SK-N-SH (cell line): Measurements from ENCODE around the gene CSPG5.

Experiments used
- EP300 ChIP-seq, 2 experiments: IDR thresholded peaks; 2 replicates each; pipeline versions ENCODE4 v1.4.0 to v1.6.1; 2012; ENCODE audit warnings: borderline replicate concordance in 1 of 2, low read depth in 1 of 2, low read length in 1 of 2
- EZH2phosphoT487 ChIP-seq: fragments of 200-600 bp; sonication (generic); IDR thresholded peaks from 2 replicates; pipeline ENCODE4 v1.6.1; 2017; ENCODE audit warnings: low read depth, mixed run types, mild to moderate bottlenecking, antibody characterized with exemption, moderate library complexity, borderline replicate concordance
- FOSL2 ChIP-seq: IDR thresholded peaks from 2 replicates; pipeline ENCODE4 v1.4.0; 2012; ENCODE audit warnings: low read depth, mild to moderate bottlenecking, moderate library complexity, borderline replicate concordance
- FOXM1 ChIP-seq: IDR thresholded peaks from 2 replicates; pipeline ENCODE4 v1.4.0; 2012; ENCODE audit warnings: low read depth, mild to moderate bottlenecking
- MEF2A ChIP-seq: IDR thresholded peaks from 2 replicates; pipeline ENCODE4 v1.4.0; 2012; ENCODE audit warnings: low read depth, borderline replicate concordance
- MXI1 ChIP-seq: IDR thresholded peaks from 2 replicates; pipeline ENCODE4 v1.6.1; 2012; ENCODE audit warnings: mild to moderate bottlenecking, low read depth, low read length, improper control_type of control experiment
- SIN3A ChIP-seq: IDR thresholded peaks from 2 replicates; pipeline ENCODE4 v1.6.1; 2012; ENCODE audit warnings: low read depth, mild to moderate bottlenecking, low read length, moderate library complexity, borderline replicate concordance
- YY1 ChIP-seq: IDR thresholded peaks from 2 replicates; pipeline ENCODE4 v1.4.0; 2012; ENCODE audit warnings: low read depth, mild to moderate bottlenecking
- TF ChIP-seq, protein P1 (sequence below): IDR thresholded peaks from 2 replicates; pipeline ENCODE4 v1.4.0; 2012; ENCODE audit warnings: low read depth
- TF ChIP-seq, protein P2 (sequence below): IDR thresholded peaks from 2 replicates; pipeline ENCODE4 v1.4.0; 2012; ENCODE audit warnings: low read depth, borderline replicate concordance
- TF ChIP-seq, protein P3 (sequence below): fragments of 200-600 bp; sonication (generic); IDR thresholded peaks from 2 replicates; pipeline ENCODE4 v1.6.1; 2017; ENCODE audit warnings: antibody characterized with exemption, mild to moderate bottlenecking, moderate library complexity
- TF ChIP-seq, protein P4 (sequence below): fragments of 150-350 bp; IDR thresholded peaks from 2 replicates; pipeline ENCODE4 v1.6.1; 2017; ENCODE audit warnings: antibody characterized with exemption, low read length, low read depth, borderline replicate concordance
- TF ChIP-seq, protein P5 (sequence below): IDR thresholded peaks from 2 replicates; pipeline ENCODE4 v1.6.1; 2012; ENCODE audit warnings: mild to moderate bottlenecking, low read depth, low read length, moderate library complexity

DNA sequence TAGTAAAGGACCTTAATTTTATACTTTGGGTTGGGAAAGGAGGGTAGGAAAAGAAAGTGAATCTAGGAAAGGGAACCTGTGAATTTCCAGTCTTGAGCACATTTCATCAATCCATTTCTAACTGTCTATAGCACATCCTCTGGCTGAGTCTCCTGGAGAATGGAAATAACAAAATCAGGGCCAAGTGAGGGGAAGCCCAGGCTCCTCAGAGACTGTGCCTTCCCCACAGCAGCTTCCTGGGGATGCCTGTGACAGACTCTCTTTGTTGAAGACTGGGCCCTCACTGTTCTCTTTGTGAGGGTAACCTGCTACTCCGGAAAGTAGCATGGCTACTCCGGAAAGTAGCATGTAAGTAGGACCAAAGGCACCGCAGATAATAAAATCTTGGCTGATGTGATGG, 22.6 kb upstream of the CSPG5 start:
- no peak for TF ChIP-seq EZH2phosphoT487
- no peak for TF ChIP-seq MXI1
- no peak for TF ChIP-seq FOSL2
- TF ChIP-seq, protein P1, sequence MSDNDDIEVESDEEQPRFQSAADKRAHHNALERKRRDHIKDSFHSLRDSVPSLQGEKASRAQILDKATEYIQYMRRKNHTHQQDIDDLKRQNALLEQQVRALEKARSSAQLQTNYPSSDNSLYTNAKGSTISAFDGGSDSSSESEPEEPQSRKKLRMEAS: no peak
- TF ChIP-seq SIN3A: no peak
- TF ChIP-seq FOXM1: no peak
- TF ChIP-seq MEF2A: no peak
- TF ChIP-seq, protein P2, sequence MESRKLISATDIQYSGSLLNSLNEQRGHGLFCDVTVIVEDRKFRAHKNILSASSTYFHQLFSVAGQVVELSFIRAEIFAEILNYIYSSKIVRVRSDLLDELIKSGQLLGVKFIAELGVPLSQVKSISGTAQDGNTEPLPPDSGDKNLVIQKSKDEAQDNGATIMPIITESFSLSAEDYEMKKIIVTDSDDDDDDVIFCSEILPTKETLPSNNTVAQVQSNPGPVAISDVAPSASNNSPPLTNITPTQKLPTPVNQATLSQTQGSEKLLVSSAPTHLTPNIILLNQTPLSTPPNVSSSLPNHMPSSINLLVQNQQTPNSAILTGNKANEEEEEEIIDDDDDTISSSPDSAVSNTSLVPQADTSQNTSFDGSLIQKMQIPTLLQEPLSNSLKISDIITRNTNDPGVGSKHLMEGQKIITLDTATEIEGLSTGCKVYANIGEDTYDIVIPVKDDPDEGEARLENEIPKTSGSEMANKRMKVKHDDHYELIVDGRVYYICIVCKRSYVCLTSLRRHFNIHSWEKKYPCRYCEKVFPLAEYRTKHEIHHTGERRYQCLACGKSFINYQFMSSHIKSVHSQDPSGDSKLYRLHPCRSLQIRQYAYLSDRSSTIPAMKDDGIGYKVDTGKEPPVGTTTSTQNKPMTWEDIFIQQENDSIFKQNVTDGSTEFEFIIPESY: no peak
- TF ChIP-seq EP300 (IDR thresholded peaks at IDR 0.05; ENCODE audit: borderline replicate concordance in 1 of 2, low read depth in 1 of 2, low read length in 1 of 2): no peak
- TF ChIP-seq, protein P3, sequence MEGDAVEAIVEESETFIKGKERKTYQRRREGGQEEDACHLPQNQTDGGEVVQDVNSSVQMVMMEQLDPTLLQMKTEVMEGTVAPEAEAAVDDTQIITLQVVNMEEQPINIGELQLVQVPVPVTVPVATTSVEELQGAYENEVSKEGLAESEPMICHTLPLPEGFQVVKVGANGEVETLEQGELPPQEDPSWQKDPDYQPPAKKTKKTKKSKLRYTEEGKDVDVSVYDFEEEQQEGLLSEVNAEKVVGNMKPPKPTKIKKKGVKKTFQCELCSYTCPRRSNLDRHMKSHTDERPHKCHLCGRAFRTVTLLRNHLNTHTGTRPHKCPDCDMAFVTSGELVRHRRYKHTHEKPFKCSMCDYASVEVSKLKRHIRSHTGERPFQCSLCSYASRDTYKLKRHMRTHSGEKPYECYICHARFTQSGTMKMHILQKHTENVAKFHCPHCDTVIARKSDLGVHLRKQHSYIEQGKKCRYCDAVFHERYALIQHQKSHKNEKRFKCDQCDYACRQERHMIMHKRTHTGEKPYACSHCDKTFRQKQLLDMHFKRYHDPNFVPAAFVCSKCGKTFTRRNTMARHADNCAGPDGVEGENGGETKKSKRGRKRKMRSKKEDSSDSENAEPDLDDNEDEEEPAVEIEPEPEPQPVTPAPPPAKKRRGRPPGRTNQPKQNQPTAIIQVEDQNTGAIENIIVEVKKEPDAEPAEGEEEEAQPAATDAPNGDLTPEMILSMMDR: no peak
- TF ChIP-seq, protein P4, sequence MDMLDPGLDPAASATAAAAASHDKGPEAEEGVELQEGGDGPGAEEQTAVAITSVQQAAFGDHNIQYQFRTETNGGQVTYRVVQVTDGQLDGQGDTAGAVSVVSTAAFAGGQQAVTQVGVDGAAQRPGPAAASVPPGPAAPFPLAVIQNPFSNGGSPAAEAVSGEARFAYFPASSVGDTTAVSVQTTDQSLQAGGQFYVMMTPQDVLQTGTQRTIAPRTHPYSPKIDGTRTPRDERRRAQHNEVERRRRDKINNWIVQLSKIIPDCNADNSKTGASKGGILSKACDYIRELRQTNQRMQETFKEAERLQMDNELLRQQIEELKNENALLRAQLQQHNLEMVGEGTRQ: no peak
- no peak for TF ChIP-seq YY1
- TF ChIP-seq, protein P5, sequence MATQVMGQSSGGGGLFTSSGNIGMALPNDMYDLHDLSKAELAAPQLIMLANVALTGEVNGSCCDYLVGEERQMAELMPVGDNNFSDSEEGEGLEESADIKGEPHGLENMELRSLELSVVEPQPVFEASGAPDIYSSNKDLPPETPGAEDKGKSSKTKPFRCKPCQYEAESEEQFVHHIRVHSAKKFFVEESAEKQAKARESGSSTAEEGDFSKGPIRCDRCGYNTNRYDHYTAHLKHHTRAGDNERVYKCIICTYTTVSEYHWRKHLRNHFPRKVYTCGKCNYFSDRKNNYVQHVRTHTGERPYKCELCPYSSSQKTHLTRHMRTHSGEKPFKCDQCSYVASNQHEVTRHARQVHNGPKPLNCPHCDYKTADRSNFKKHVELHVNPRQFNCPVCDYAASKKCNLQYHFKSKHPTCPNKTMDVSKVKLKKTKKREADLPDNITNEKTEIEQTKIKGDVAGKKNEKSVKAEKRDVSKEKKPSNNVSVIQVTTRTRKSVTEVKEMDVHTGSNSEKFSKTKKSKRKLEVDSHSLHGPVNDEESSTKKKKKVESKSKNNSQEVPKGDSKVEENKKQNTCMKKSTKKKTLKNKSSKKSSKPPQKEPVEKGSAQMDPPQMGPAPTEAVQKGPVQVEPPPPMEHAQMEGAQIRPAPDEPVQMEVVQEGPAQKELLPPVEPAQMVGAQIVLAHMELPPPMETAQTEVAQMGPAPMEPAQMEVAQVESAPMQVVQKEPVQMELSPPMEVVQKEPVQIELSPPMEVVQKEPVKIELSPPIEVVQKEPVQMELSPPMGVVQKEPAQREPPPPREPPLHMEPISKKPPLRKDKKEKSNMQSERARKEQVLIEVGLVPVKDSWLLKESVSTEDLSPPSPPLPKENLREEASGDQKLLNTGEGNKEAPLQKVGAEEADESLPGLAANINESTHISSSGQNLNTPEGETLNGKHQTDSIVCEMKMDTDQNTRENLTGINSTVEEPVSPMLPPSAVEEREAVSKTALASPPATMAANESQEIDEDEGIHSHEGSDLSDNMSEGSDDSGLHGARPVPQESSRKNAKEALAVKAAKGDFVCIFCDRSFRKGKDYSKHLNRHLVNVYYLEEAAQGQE: no peak
